ENCODE data around the gene KCNE3. TPM values are rescaled to one million over a fixed set of nuclear protein-coding genes. Genes with fewer than 3 reads are reported as not detected.

KCNE3 gene
- total and polyA plus RNA-seq, 10 of the 15 experiments (the other 5 are each of a cell fraction or from before 2014, with no cell fraction given), result not detected

- Histone ChIP-seq H3K4me1 (ENCODE audit: control insufficient read depth, insufficient read depth, low read length) (no peaks in the 10 kb centered on the region), H2AFZ (ENCODE audit: control insufficient read depth, low read depth, low read length) (no peak overlapping the region), H3K27me3 (replicated peaks in 1 of 2; ENCODE audit: control insufficient read depth in 2 of 2, insufficient read depth in 2 of 2, low read length in 1 of 2) (no peaks in the 10 kb centered on the region), H3K4me2 (ENCODE audit: control insufficient read depth, insufficient read depth) (no peak overlapping the region), H3K36me3 (ENCODE audit: control insufficient read depth in 2 of 2, insufficient read depth in 2 of 2, low read length in 1 of 2) (no peaks in the 10 kb centered on the region), H3K79me2 (ENCODE audit: control insufficient read depth, insufficient read depth, low read length) (no peaks in the 10 kb centered on the region), H3K27ac (ENCODE audit: control insufficient read depth, insufficient read depth) (no peak overlapping the region), H3K9ac (ENCODE audit: control insufficient read depth, insufficient read depth, low read length) (no peak overlapping the region), H3K9me3 (replicated peaks; ENCODE audit: control insufficient read depth, insufficient read depth, low read length) (no peaks in the 10 kb centered on the region), H3K4me3 (no peak overlapping the region), H4K20me1 (ENCODE audit: control insufficient read depth, insufficient read depth) (no peaks in the 10 kb centered on the region)
- intact Hi-C loops (cut with micrococcal nuclease; ENCODE audit: unreplicated experiment), result no loop called here
- in situ Hi-C loops (cut with MboI), result no loop called here
- no peak for DNase-seq (ENCODE audit: low read depth, low spot score)
- WGBS (ENCODE audit: insufficient coverage, insufficient replicate concordance, low lambda C conversion rate, missing lambda C conversion rate), result 67% methylated on average over 4 of the region's 4 CpGs
- POLR2A ChIA-PET, result interaction anchor here (0.5 kb wide), 1 partner anchor 19 kb away, joined by 4 read pairs; no protein-coding TSS in a partner anchor
- SMC1A ChIA-PET (ENCODE audit: uncharacterized antibody, unreplicated experiment), result interaction anchor here (1.4 kb wide), 1 partner anchor 10 kb away, joined by 3 read pairs; no protein-coding TSS in a partner anchor
- no TSS peak for BruUV-seq (replicated peaks)
- RAD21 ChIA-PET (ENCODE audit: unreplicated experiment), result interaction anchor here (1.1 kb wide), 1 partner anchor 10 kb away, joined by 4 read pairs; no protein-coding TSS in a partner anchor
- FAIRE-seq, result no peak
- CTCF ChIA-PET, result interaction anchor here (1.2 kb wide), 1 partner anchor 154 kb away, joined by 3 read pairs; no protein-coding TSS in a partner anchor
- peak; percentile 66; the same call in 1 of the 2 replicates for TF ChIP-seq REST (IDR thresholded peaks at IDR 0.05; ENCODE audit: low read depth, low read length)
- no peak for TF ChIP-seq NFXL1 (IDR thresholded peaks at IDR 0.05; ENCODE audit: borderline replicate concordance)
- TF ChIP-seq SIX5 (IDR thresholded peaks at IDR 0.05; ENCODE audit: low read depth, low read length, severe bottlenecking), result no peak
- no peak; the same call in 2 of the 3 replicates for ATAC-seq
Measured at GRCh38 chr11:74417860-74418508, 49.4 kb downstream of the KCNE3 start.
